CMK (cell line): Measurements from ENCODE around the gene AVPR1A.

Experiments
- DNase-seq: peaks from one replicate; pipeline ENCODE4 v3.0.0-alpha.2; 2010; ENCODE audit warnings: low read depth

AVPR1A gene

GRCh38 chr12:63093711-63094110 lies 57.3 kb downstream of the AVPR1A start:
- DNase-seq = no peak

- no peak for DNase-seq
These were observed 57.9 kb downstream of the AVPR1A start for GRCh38 chr12:63093084-63093483.
